Astrocyte (in vitro differentiated cells and primary cell): Measurements from ENCODE around the gene RASGRF1.

Experiments used
- CTCF ChIP-seq: IDR thresholded peaks from 2 replicates; pipeline ENCODE4 v1.5.1; 2011; ENCODE audit warnings: low read depth, mild to moderate bottlenecking, inconsistent platforms, low read length, moderate library complexity; ENCODE audit not compliant: insufficient read depth
- EZH2 ChIP-seq: IDR thresholded peaks from 2 replicates; pipeline ENCODE4 v1.6.1; 2012; ENCODE audit warnings: mild to moderate bottlenecking, low read length, inconsistent platforms; ENCODE audit not compliant: insufficient read depth

- TF ChIP-seq CTCF (no peak), EZH2 (no peak)
Observed at GRCh38 chr15:78925956-78926743, 164.4 kb downstream of the RASGRF1 start.
